SHP77 treated with DMSO at 0.1 percent for 48 hours (cell line): ENCODE data around the gene AGAP1.
"Not testable (repeated sequence)": the region's sequence is repeated elsewhere in the genome, so short reads cannot be mapped to it uniquely, and the experiment has no call there.

ENCODE experiments used
- DNase-seq: peaks from one replicate; lab custom pipeline; 2025; lab: John Stamatoyannopoulos, UW

AGAP1 gene

GRCh38 chr2:236040600-236041328, 546.9 kb downstream of the AGAP1 start:
- DNase-seq, result no peak

DNA sequence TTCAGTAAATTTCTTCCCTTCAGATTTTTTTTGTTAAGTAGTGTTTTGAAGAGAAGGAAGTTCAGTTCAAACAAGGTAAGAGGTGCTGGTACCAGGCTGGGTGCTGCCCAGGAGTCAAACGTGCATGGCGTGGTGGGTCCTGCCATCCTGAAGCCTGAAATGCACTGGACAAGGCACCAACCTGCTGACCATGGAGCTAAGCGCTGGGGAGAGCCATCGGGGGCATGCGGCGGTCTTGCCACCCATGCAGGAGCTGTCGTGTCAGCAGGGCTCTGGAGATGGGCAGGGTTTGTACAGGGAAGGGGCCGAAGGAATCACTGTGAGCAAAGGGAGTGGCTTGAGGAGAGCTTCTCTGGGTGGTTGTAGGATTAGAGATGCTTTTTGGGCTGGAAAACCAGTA, 547.8 kb downstream of the AGAP1 start:
- no peak for DNase-seq

- no peak for DNase-seq
Observed at GRCh38 chr2:236042087-236042486, 548.2 kb downstream of the AGAP1 start.

DNA sequence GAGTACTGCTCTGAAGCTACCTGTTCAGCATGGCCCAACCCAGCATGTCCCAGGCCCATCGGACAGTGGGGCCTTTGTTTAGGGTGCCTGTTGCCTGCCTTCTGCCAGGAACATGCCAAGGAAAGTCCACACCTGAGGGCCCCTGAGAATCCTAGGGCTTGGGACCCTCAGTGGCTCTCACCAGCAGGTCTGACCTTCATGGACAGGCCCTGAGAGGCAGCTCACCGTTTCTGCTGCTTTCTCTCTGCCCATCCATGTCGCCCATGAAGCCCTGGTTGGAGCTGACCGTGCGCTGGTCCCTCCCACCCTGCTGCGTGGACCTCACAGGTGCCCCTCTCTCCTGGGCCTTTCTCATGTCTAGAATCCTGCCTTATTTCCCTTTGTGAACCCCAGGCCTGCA, 550.3 kb downstream of the AGAP1 start:
- no peak for DNase-seq

DNA sequence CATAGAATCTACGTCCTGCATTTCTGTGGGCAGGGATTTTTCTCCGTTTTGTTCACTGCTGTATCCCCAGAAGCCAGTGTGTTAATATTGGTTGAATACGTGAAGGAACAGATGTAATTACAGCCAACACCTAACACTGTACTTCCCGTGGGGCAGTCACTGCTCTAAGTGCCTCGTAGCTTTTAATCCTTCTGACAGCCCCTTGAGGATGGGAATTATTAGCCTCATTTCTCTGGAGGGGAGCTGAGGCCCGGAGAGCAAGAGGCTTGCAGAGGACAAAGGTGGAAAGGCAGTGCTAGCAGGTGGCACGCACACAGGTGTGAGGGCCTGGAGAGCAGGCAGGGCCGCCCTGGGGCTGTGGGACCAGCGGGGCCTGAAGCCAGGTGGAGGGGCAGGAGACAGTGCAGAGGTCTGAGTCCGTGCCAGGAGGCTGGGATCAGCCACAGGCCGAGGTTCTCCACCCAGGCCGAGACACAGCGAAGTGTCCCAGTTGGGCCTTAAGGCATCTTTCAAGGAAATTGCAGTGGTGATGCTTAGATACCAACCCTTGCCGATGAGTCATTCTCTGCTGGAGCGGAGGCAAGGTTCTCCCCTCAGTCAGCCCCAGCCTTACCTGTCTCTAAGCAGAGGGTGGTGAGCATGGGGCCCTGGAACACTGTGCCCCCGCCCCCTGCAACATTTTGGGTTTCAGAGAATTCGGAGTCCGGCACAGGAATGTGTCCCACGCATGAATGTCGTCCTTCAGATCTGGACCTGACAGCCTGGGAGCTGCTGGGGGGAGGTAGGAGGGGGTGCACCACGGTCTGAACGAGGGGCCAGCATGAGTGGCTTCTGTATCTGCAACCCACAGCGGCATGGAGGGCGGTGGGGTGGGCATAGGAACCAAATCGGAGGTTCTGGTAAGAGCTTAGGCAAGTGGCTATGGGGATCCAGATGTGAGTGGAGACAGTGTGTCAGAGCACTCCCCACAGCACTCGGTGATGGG, 551.7 kb downstream of the AGAP1 start:
- DNase-seq, result no peak

GRCh38 chr2:236046715-236047114, 552.9 kb downstream of the AGAP1 start:
- DNase-seq, result no peak

- DNase-seq, result no peak
Observed at GRCh38 chr2:236047176-236047575, 553.3 kb downstream of the AGAP1 start.

- DNase-seq, result no peak
Observed at GRCh38 chr2:236047886-236048540, 554.2 kb downstream of the AGAP1 start.

GRCh38 chr2:236049981-236050380, 556.1 kb downstream of the AGAP1 start:
- no peak for DNase-seq

DNA sequence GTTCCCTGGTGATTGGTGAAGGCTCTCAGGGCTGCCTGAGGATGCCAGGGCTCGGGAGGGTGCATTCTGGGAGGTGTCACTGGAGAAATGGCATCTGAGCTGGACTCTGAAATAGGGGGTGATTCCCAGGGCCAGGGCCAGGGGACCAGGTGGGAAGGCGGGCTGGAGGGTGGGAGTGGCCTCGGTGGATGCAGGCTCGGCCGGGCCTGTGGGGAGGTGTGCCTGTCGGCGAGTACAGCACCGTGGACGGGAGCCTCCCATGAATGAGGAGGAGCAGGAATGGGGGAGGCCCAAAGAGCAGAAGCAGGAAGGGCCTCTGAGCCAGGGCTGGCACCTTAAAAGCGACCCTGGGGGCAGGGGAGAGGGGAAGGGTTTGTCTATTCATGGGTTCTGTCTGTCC, 557.5 kb downstream of the AGAP1 start:
- DNase-seq, result no peak

DNA sequence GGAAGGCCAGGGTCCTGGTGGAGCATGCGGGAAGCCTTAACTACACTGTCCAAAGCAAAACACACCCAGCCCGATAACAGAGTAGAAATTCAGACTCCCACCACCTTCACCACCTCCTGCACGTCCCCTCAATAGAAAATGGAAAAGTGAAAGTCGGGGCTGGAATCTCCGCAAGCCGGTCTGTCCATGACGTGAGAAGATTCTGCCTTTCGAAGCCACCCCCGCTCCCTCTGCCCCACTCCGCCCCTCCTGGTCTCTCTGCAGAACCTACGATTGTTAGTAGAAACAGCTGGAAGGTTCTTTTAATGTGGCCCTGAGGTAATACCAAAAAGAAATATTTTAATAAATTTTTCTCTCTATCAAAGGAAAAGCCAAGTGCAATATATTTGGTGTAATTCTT, 558.0 kb downstream of the AGAP1 start:
- DNase-seq, result no peak

DNA sequence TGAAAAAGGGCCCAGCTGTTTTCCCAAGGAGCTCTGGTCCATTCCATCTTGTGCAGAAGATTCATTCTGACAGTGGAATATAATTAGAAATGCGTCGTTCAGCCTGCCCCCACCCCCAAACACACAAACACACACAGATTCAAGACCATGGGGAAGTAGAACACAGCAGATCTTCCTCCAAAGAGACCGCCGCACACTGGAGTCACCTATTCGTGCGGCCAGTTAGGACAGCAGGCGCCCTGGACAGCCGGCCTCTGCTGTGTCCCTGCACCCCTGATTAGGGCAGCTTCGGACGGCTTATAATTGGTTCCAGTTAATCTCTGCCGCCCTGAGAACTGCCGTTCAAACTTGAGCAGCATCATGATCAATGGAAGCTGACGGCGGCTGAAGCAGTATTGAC, 558.4 kb downstream of the AGAP1 start:
- DNase-seq, result no peak

- no peak for DNase-seq
Observed at GRCh38 chr2:236052926-236053821, 559.3 kb downstream of the AGAP1 start.

- DNase-seq, result no peak
Observed at GRCh38 chr2:236054125-236054524, 560.3 kb downstream of the AGAP1 start.

DNA sequence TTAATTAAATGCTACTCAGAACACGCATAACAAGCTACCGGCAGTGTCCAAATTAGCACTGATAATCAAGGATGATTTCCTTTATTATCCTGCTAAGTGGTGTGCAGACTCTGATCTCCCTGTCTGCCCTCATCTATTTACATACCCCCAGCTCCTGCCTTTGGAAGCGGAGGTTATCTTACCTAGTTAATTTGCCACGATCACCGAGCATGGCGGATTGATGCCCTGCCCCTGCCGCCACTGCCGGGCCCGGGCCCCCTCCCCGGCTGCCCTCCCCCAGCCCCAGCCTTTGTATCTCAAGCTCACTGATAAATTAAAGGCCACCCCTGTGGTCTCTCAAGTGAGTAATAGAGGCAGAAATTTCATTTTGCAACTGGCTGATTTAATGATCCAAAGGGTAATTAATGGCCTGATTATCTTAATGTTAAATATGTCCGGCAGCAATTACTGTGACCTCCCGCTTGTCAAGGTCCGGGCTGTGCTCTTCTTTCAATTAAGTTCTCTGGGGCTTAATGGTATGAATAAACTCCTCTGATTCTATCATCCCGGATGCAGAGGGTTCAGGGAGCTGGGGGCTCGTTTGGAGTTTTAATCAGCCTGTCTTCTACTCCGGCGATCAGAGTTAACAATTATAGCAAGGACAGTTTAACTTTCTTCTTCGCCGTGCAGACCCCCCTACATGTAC, 560.9 kb downstream of the AGAP1 start:
- no peak for DNase-seq

DNA sequence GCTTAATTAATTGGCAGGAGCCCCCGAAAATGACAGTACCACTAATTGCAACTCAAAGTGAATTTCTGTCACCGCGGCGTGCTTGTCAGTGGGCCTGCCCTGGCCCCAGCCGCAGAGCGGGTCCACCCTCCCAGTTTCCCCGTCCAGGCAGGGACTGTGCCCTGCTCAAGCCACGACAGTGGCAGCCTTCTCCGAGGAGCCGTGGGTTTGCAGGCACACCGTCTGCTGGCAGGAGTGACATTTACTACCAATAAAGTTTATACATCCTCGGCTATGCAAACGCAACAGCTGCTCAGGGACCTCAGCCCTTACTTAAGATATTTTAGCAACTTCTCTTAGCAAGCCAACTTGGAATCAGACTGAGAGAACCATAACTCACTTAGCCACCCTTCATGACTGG, 561.6 kb downstream of the AGAP1 start:
- no peak for DNase-seq

- DNase-seq, result no peak
Observed at GRCh38 chr2:236056141-236056540, 562.3 kb downstream of the AGAP1 start.

- DNase-seq, result no peak
Observed at GRCh38 chr2:236057375-236057774, 563.5 kb downstream of the AGAP1 start.

- no peak for DNase-seq
Observed at GRCh38 chr2:236061497-236061896, 567.7 kb downstream of the AGAP1 start.

- no peak for DNase-seq
Observed at GRCh38 chr2:236061899-236062298, 568.1 kb downstream of the AGAP1 start.

DNA sequence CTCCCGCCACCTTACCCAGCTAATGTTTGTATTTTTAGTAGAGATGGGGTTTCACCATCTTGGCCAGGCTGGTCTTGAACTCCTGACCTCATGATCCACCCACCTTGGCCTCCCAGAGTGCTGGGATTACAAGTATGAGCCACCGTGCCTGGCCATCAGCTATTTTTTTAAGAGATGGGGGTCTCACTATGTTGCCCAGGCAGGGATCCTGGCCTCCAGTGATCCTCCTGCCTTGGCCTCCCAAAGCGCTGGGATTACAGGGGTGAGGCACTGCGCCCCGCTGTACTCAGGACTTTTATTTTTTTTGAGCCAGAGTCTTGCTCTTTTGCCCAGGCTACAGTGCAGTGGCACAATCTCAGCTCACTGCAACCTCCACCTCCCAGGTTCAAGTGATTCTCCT, 569.0 kb downstream of the AGAP1 start:
- not testable (repeated sequence) for DNase-seq
